DOHH2 (cell line): ENCODE data around the gene C1QL3.

Source experiments
- CTCF ChIP-seq: fragments of 200-600 bp; sonication (generic); IDR thresholded peaks from one replicate; pipeline ENCODE4 v1.5.1; 2014; ENCODE audit warnings: antibody characterized with exemption, mild to moderate bottlenecking, low read depth, low read length; ENCODE audit not compliant: poor library complexity, severe bottlenecking
- EZH2phosphoT487 ChIP-seq: fragments of 200-600 bp; sonication (generic); IDR thresholded peaks from 2 replicates; pipeline ENCODE4 v1.6.1; 2017; ENCODE audit warnings: borderline replicate concordance, mild to moderate bottlenecking, antibody characterized with exemption, low read length, moderate library complexity, mixed read lengths

- TF ChIP-seq CTCF (no peak), EZH2phosphoT487 (no peak)
Measured at GRCh38 chr10:16493884-16494536, 27.7 kb downstream of the C1QL3 start.
